ENCODE results near the gene MGMT. TPM values are rescaled to one million over a fixed set of nuclear protein-coding genes. Genes with fewer than 3 reads are reported as not detected.

The MGMT gene
- polyA plus RNA-seq, 3 donors = 9.5 to 23.5 (median 17.5) TPM

- no peaks in the 10 kb centered on the region for H3K36me3 ChIP-seq (replicated peaks in 1 of 2; ENCODE audit: control insufficient read depth in 1 of 2, insufficient read depth in 2 of 2, low read length in 2 of 2)
- H3K27ac ChIP-seq (ENCODE audit: low read depth in 1 of 2, low read length in 2 of 2) = no peak overlapping the region
- TF ChIP-seq, protein P1, sequence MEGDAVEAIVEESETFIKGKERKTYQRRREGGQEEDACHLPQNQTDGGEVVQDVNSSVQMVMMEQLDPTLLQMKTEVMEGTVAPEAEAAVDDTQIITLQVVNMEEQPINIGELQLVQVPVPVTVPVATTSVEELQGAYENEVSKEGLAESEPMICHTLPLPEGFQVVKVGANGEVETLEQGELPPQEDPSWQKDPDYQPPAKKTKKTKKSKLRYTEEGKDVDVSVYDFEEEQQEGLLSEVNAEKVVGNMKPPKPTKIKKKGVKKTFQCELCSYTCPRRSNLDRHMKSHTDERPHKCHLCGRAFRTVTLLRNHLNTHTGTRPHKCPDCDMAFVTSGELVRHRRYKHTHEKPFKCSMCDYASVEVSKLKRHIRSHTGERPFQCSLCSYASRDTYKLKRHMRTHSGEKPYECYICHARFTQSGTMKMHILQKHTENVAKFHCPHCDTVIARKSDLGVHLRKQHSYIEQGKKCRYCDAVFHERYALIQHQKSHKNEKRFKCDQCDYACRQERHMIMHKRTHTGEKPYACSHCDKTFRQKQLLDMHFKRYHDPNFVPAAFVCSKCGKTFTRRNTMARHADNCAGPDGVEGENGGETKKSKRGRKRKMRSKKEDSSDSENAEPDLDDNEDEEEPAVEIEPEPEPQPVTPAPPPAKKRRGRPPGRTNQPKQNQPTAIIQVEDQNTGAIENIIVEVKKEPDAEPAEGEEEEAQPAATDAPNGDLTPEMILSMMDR (IDR thresholded peaks at IDR 0.05) = no peak
- H3K27me3 Mint-ChIP-seq (ENCODE audit: low read depth in 3 of 3) = peaks cover 0 to 12% (median 0%) of the 10 kb centered on the region in 3 donors
- intact Hi-C loops (cut with micrococcal nuclease) = no loop called here
- H3K27me3 ChIP-seq (ENCODE audit: control insufficient read depth in 2 of 2, insufficient read depth in 2 of 2, low read length in 2 of 2) = no peaks in the 10 kb centered on the region
- H3K36me3 Mint-ChIP-seq = peaks cover 0 to 4% of the 10 kb centered on the region in 2 donors
- no peak overlapping the region for H3K9ac ChIP-seq (ENCODE audit: insufficient read depth, low read length, poor library complexity, severe bottlenecking)
- H3K79me2 ChIP-seq (ENCODE audit: insufficient read depth, low read length) = no peaks in the 10 kb centered on the region
- no peaks in the 10 kb centered on the region for H3K4me1 ChIP-seq (ENCODE audit: control insufficient read depth in 1 of 2, insufficient read depth in 2 of 2, low read length in 2 of 2)
- 97% methylated on average over 18 of the region's 19 CpGs for WGBS (ENCODE audit: insufficient coverage)
- H3K4me3 Mint-ChIP-seq = no peak overlapping the region
- no peak for DNase-seq
- no peak overlapping the region for H2AFZ ChIP-seq (ENCODE audit: insufficient read depth, low read depth, low read length, poor library complexity, severe bottlenecking)
- no peaks in the 10 kb centered on the region for H3K4me1 Mint-ChIP-seq
- H4K20me1 ChIP-seq (ENCODE audit: insufficient read depth, low read length) = no peaks in the 10 kb centered on the region
- H3K27ac Mint-ChIP-seq = no peak overlapping the region
- no peak overlapping the region for H3K4me3 ChIP-seq (replicated peaks in 1 of 3; ENCODE audit: low read depth in 2 of 3, low read length in 3 of 3)
- no peak overlapping the region for H3K4me2 ChIP-seq (replicated peaks; ENCODE audit: extremely low read depth, low read length, poor library complexity, severe bottlenecking)
- peaks cover 0 to 27% of the 10 kb centered on the region in 2 donors for H3K9me3 ChIP-seq (replicated peaks in 1 of 2; ENCODE audit: control insufficient read depth in 1 of 2, insufficient read depth in 1 of 2, low read length in 2 of 2)
- H3K9me3 Mint-ChIP-seq = peaks cover 6 to 22% (median 18%) of the 10 kb centered on the region in 7 donors
Measured at GRCh38 chr10:129614341-129614740, 147.3 kb downstream of the MGMT start.

GRCh38 chr10:129615381-129615780, 148.3 kb downstream of the MGMT start:
- TF ChIP-seq, protein P1 (IDR thresholded peaks at IDR 0.05) = no peak
- H3K27ac Mint-ChIP-seq = peak overlapping the region in 1 of 7 donors; percentile 57
- WGBS (ENCODE audit: insufficient coverage) = 100% methylated on average over 6 of the region's 9 CpGs
- DNase-seq = no peak
- peaks cover 2 to 19% (median 14%) of the 10 kb centered on the region in 7 donors for H3K9me3 Mint-ChIP-seq
- no peaks in the 10 kb centered on the region for H4K20me1 ChIP-seq (ENCODE audit: insufficient read depth, low read length)
- H3K9ac ChIP-seq (ENCODE audit: insufficient read depth, low read length, poor library complexity, severe bottlenecking) = no peak overlapping the region
- H3K4me1 Mint-ChIP-seq = no peaks in the 10 kb centered on the region
- H3K27ac ChIP-seq (ENCODE audit: low read depth in 1 of 2, low read length in 2 of 2) = no peak overlapping the region
- peaks cover 0 to 20% of the 10 kb centered on the region in 2 donors for H3K9me3 ChIP-seq (replicated peaks in 1 of 2; ENCODE audit: control insufficient read depth in 1 of 2, insufficient read depth in 1 of 2, low read length in 2 of 2)
- no peak overlapping the region for H3K4me2 ChIP-seq (replicated peaks; ENCODE audit: extremely low read depth, low read length, poor library complexity, severe bottlenecking)
- no peaks in the 10 kb centered on the region for H3K27me3 ChIP-seq (ENCODE audit: control insufficient read depth in 2 of 2, insufficient read depth in 2 of 2, low read length in 2 of 2)
- H3K4me3 Mint-ChIP-seq = no peak overlapping the region
- intact Hi-C loops (cut with micrococcal nuclease) = no loop called here
- no peaks in the 10 kb centered on the region for H3K36me3 Mint-ChIP-seq
- no peaks in the 10 kb centered on the region for H3K4me1 ChIP-seq (ENCODE audit: control insufficient read depth in 1 of 2, insufficient read depth in 2 of 2, low read length in 2 of 2)
- H3K4me3 ChIP-seq (replicated peaks in 1 of 3; ENCODE audit: low read depth in 2 of 3, low read length in 3 of 3) = no peak overlapping the region
- peaks cover 0 to 5% (median 0%) of the 10 kb centered on the region in 3 donors for H3K27me3 Mint-ChIP-seq (ENCODE audit: low read depth in 3 of 3)
- H3K36me3 ChIP-seq (replicated peaks in 1 of 2; ENCODE audit: control insufficient read depth in 1 of 2, insufficient read depth in 2 of 2, low read length in 2 of 2) = no peaks in the 10 kb centered on the region
- no peaks in the 10 kb centered on the region for H3K79me2 ChIP-seq (ENCODE audit: insufficient read depth, low read length)
- H2AFZ ChIP-seq (ENCODE audit: insufficient read depth, low read depth, low read length, poor library complexity, severe bottlenecking) = no peak overlapping the region

All from CD14-positive monocyte (primary cell).